ENCODE measurements around the gene CHMP2A. TPM values are rescaled to one million over a fixed set of nuclear protein-coding genes. Genes with fewer than 3 reads are reported as not detected.

Gene CHMP2A
- polyA plus RNA-seq, 1 donor from 2014 or later: 189 TPM

- Histone ChIP-seq H3K36me3 (ENCODE audit: insufficient read depth, low read length) (no peaks in the 10 kb centered on the region), H3K9me2 (ENCODE audit: insufficient read depth, low read length) (no peaks in the 10 kb centered on the region), H4K20me1 (ENCODE audit: insufficient read depth) (no peaks in the 10 kb centered on the region), H3K4me3 (ENCODE audit: low read length) (peak within 1 kb of the TSS; percentile 92), H3K9ac (ENCODE audit: low read length) (peak within 1 kb of the TSS; percentile 97), H3K27me3 (ENCODE audit: insufficient read depth, low read depth, low read length) (no peaks in the 10 kb centered on the region), H3K79me2 (replicated peaks; ENCODE audit: insufficient read depth, low read length) (peaks cover 13% of the 10 kb centered on the region), H3K4me2 (ENCODE audit: low read length) (peak within 1 kb of the TSS; percentile 89), H2AFZ (ENCODE audit: low read depth, low read length) (peak within 1 kb of the TSS; percentile 66), H3F3A (ENCODE audit: insufficient read depth, low read length, poor library complexity, severe bottlenecking) (peaks cover 7% of the 10 kb centered on the region), H3K27ac (ENCODE audit: low read length) (peak within 1 kb of the TSS; percentile 95), H3K9me3 (ENCODE audit: low read length) (no peaks in the 10 kb centered on the region)
- TF ChIP-seq TAF1 (IDR thresholded peaks at IDR 0.05; ENCODE audit: low read depth) (peak; percentile 92), REST (IDR thresholded peaks at IDR 0.05; ENCODE audit: borderline replicate concordance) (peak; percentile 89), RAD21 (conservative IDR thresholded peaks at IDR 0.05) (peak; percentile 76), POLR2AphosphoS5 (IDR thresholded peaks at IDR 0.05) (peak; percentile 88), EP300 (conservative IDR thresholded peaks at IDR 0.05; ENCODE audit: poor library complexity, severe bottlenecking) (peak; percentile 76), SMC3 (conservative IDR thresholded peaks at IDR 0.05; ENCODE audit: poor library complexity) (peak; percentile 59), EZH2 (IDR thresholded peaks at IDR 0.05; ENCODE audit: borderline replicate concordance, insufficient read depth, low read length, poor library complexity, severe bottlenecking) (no peak), MXI1 (conservative IDR thresholded peaks at IDR 0.05; ENCODE audit: poor library complexity, severe bottlenecking) (peak; percentile 81)
- TF ChIP-seq, protein P1, sequence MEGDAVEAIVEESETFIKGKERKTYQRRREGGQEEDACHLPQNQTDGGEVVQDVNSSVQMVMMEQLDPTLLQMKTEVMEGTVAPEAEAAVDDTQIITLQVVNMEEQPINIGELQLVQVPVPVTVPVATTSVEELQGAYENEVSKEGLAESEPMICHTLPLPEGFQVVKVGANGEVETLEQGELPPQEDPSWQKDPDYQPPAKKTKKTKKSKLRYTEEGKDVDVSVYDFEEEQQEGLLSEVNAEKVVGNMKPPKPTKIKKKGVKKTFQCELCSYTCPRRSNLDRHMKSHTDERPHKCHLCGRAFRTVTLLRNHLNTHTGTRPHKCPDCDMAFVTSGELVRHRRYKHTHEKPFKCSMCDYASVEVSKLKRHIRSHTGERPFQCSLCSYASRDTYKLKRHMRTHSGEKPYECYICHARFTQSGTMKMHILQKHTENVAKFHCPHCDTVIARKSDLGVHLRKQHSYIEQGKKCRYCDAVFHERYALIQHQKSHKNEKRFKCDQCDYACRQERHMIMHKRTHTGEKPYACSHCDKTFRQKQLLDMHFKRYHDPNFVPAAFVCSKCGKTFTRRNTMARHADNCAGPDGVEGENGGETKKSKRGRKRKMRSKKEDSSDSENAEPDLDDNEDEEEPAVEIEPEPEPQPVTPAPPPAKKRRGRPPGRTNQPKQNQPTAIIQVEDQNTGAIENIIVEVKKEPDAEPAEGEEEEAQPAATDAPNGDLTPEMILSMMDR (IDR thresholded peaks at IDR 0.05; ENCODE audit: poor library complexity, severe bottlenecking): peak; percentile 82
These were observed 35.3 kb downstream of the CHMP2A start, which contains the start of gene ZBTB45 for GRCh38 chr19:58519355-58520256. Gene ZBTB45 (minus strand): TSS chr19:58519810. CDS start chr19:58517673, 2,137 bp downstream.

DNA sequence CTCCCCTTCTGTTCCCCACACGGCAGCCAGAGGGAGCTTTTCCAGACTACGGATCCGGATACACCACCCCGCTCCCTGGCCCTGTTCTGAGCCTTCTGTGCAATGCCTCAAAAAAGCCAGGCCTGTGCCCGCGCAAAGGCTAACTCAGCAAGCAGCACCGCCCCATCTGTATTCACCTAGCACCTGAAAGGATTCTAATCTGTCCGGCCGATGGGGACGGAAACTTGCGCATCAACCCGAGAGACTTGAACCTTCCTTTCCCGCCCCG lies 35.9 kb downstream of the CHMP2A start:
- Histone ChIP-seq H3K4me2 (ENCODE audit: low read length) (peak overlapping the region; percentile 89), H2AFZ (ENCODE audit: low read depth, low read length) (peak overlapping the region; percentile 66), H3K79me2 (replicated peaks; ENCODE audit: insufficient read depth, low read length) (peaks cover 13% of the 10 kb centered on the region), H3K9me3 (ENCODE audit: low read length) (no peaks in the 10 kb centered on the region), H3K27ac (ENCODE audit: low read length) (peak overlapping the region; percentile 95), H3F3A (ENCODE audit: insufficient read depth, low read length, poor library complexity, severe bottlenecking) (peaks cover 7% of the 10 kb centered on the region), H3K27me3 (ENCODE audit: insufficient read depth, low read depth, low read length) (no peaks in the 10 kb centered on the region), H3K36me3 (ENCODE audit: insufficient read depth, low read length) (no peaks in the 10 kb centered on the region), H3K9ac (ENCODE audit: low read length) (peak overlapping the region; percentile 97), H3K4me3 (ENCODE audit: low read length) (peak overlapping the region; percentile 92), H4K20me1 (ENCODE audit: insufficient read depth) (no peaks in the 10 kb centered on the region), H3K9me2 (ENCODE audit: insufficient read depth, low read length) (no peaks in the 10 kb centered on the region)
- TF ChIP-seq MXI1 (conservative IDR thresholded peaks at IDR 0.05; ENCODE audit: poor library complexity, severe bottlenecking) (no peak), POLR2AphosphoS5 (IDR thresholded peaks at IDR 0.05) (no peak), EP300 (conservative IDR thresholded peaks at IDR 0.05; ENCODE audit: poor library complexity, severe bottlenecking) (no peak), REST (IDR thresholded peaks at IDR 0.05; ENCODE audit: borderline replicate concordance) (no peak), TAF1 (IDR thresholded peaks at IDR 0.05; ENCODE audit: low read depth) (no peak), RAD21 (conservative IDR thresholded peaks at IDR 0.05) (no peak), SMC3 (conservative IDR thresholded peaks at IDR 0.05; ENCODE audit: poor library complexity) (peak; percentile 57)
- TF ChIP-seq, protein P1 (IDR thresholded peaks at IDR 0.05; ENCODE audit: poor library complexity, severe bottlenecking): no peak
